Measurements from ENCODE around the gene UBE2B.

Gene UBE2B

GRCh38 chr5:134438721-134439123 lies 67.4 kb downstream of the UBE2B start:
- DNase-seq: no peak

GRCh38 chr5:134439210-134439654 lies 67.9 kb downstream of the UBE2B start:
- DNase-seq: peak; percentile 46

GRCh38 chr5:134440201-134440755 lies 68.9 kb downstream of the UBE2B start:
- DNase-seq: no peak

Data from kidney glomerular epithelial cell (primary cell).